Epithelial cell of umbilical artery (primary cell): ENCODE measurements around the gene TUSC7. TPM values are rescaled to one million over a fixed set of nuclear protein-coding genes. Genes with fewer than 3 reads are reported as not detected.

ENCODE experiments used
- total RNA-seq: library from RNA; depleted of rRNA; stranded (reverse); fragments of >200 nt; gene quantifications from 2 replicates; pipeline ENCODE4 v1.2.3, GENCODE V29; 2014

TUSC7 gene
- total RNA-seq: under 0.01 TPM in 1 of 2 replicates, not detected in the other

DNA sequence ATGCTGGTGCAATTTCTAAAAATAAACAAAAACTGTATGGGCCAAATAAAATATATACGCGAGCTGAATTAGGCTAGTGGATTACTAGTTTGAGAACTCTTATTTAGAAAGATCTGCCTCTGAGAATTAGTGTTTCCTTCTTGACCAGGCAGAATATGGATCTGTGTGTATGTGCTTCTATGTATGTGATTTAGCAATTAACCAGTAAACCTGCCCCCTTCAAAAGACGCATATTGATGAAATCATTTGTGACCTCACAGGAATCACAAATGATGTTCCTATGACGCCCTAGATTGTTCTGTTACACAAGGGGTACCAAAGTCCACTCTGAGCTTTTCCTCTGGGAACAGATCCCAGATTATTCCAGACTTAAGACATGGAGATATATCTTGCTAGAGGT lies at the start of gene TUSC7:
Gene TUSC7, plus strand, starts transcription at position 301 of the 400 bp plus-strand sequence.

